ENCODE data around the gene CTBP2. TPM values are rescaled to one million over a fixed set of nuclear protein-coding genes. Genes with fewer than 3 reads are reported as not detected.

Gene CTBP2
- total RNA-seq, 1 experiment from 2014 or later: 191 TPM

GRCh38 chr10:125204400-125204799, 44.0 kb upstream of the CTBP2 start:
- DNase-seq (ENCODE audit: low spot score) (no peak), ATAC-seq (no peak)
- no peak overlapping the region for H3K27ac Mint-ChIP-seq
- H3K36me3 Mint-ChIP-seq: no peaks in the 10 kb centered on the region
- peaks cover 4% of the 10 kb centered on the region for H3K27me3 Mint-ChIP-seq (ENCODE audit: low read depth)
- ChIA-PET POLR2A (no interaction called here), CTCF (no interaction called here)
- no peak for TF ChIP-seq OVOL2 (CRISPR knock-in tag; IDR thresholded peaks at IDR 0.05; ENCODE audit: borderline replicate concordance)
- TF ChIP-seq KAT7 (CRISPR knock-in tag; IDR thresholded peaks at IDR 0.05; ENCODE audit: borderline replicate concordance): no peak
- no peak for TF ChIP-seq ELF4 (CRISPR knock-in tag; IDR thresholded peaks at IDR 0.05; ENCODE audit: low read depth)
- TF ChIP-seq ZNF416 (CRISPR knock-in tag; IDR thresholded peaks at IDR 0.05): no peak
- no peak for TF ChIP-seq NFYB (CRISPR knock-in tag; conservative IDR thresholded peaks at IDR 0.05; ENCODE audit: low read depth)
- TF ChIP-seq FOXP1 (CRISPR knock-in tag; IDR thresholded peaks at IDR 0.05; ENCODE audit: borderline replicate concordance): no peak
- TF ChIP-seq ZNF121 (CRISPR knock-in tag; IDR thresholded peaks at IDR 0.05): no peak
- TF ChIP-seq, protein P1, sequence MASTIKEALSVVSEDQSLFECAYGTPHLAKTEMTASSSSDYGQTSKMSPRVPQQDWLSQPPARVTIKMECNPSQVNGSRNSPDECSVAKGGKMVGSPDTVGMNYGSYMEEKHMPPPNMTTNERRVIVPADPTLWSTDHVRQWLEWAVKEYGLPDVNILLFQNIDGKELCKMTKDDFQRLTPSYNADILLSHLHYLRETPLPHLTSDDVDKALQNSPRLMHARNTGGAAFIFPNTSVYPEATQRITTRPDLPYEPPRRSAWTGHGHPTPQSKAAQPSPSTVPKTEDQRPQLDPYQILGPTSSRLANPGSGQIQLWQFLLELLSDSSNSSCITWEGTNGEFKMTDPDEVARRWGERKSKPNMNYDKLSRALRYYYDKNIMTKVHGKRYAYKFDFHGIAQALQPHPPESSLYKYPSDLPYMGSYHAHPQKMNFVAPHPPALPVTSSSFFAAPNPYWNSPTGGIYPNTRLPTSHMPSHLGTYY (CRISPR knock-in tag; IDR thresholded peaks at IDR 0.05): no peak
- no peak for TF ChIP-seq ATF3 (CRISPR knock-in tag; conservative IDR thresholded peaks at IDR 0.05)
- TF ChIP-seq JUN (CRISPR knock-in tag; IDR thresholded peaks at IDR 0.05): no peak
- no peak for TF ChIP-seq FOXP4 (CRISPR knock-in tag; IDR thresholded peaks at IDR 0.05)
- TF ChIP-seq, protein P2, sequence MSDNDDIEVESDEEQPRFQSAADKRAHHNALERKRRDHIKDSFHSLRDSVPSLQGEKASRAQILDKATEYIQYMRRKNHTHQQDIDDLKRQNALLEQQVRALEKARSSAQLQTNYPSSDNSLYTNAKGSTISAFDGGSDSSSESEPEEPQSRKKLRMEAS (CRISPR knock-in tag; IDR thresholded peaks at IDR 0.05): no peak
- TF ChIP-seq TCF7 (CRISPR knock-in tag; IDR thresholded peaks at IDR 0.05; ENCODE audit: low read depth): no peak
- H3K4me1 Mint-ChIP-seq: peaks cover 4% of the 10 kb centered on the region; the same call in 1 of the 2 replicates
- H3K4me3 Mint-ChIP-seq: no peak overlapping the region
- no peaks in the 10 kb centered on the region for H3K9me3 Mint-ChIP-seq

GRCh38 chr10:125203186-125203800, 42.9 kb upstream of the CTBP2 start:
- CTCF ChIA-PET: no interaction called here
- no peak overlapping the region for H3K27ac Mint-ChIP-seq
- no peaks in the 10 kb centered on the region for H3K4me1 Mint-ChIP-seq
- no peak overlapping the region for H3K4me3 Mint-ChIP-seq
- H3K9me3 Mint-ChIP-seq: no peaks in the 10 kb centered on the region
- TF ChIP-seq GTF2I (CRISPR knock-in tag; conservative IDR thresholded peaks at IDR 0.05) (no peak), NFYB (CRISPR knock-in tag; conservative IDR thresholded peaks at IDR 0.05; ENCODE audit: low read depth) (no peak), ATF2 (CRISPR knock-in tag; IDR thresholded peaks at IDR 0.05; ENCODE audit: borderline replicate concordance, low read depth) (no peak), ATF3 (CRISPR knock-in tag; conservative IDR thresholded peaks at IDR 0.05) (no peak), ZNF423 (CRISPR knock-in tag; IDR thresholded peaks at IDR 0.05) (no peak), KAT7 (CRISPR knock-in tag; IDR thresholded peaks at IDR 0.05; ENCODE audit: borderline replicate concordance) (no peak), TEAD4 (CRISPR knock-in tag; IDR thresholded peaks at IDR 0.05) (no peak), CREM (CRISPR knock-in tag; IDR thresholded peaks at IDR 0.05) (no peak)
- H3K27me3 Mint-ChIP-seq (ENCODE audit: low read depth): peaks cover 4% of the 10 kb centered on the region
- DNase-seq (ENCODE audit: low spot score) (no peak), ATAC-seq (no peak)
- H3K36me3 Mint-ChIP-seq: no peaks in the 10 kb centered on the region
- POLR2A ChIA-PET: no interaction called here

Data from WTC11 (cell line).